Measurements from ENCODE around the gene MRPL38. TPM values are rescaled to one million over a fixed set of nuclear protein-coding genes. Genes with fewer than 3 reads are reported as not detected.
A peak's percentile ranks its signal among the peaks of the same experiment; 100 is the strongest.
"Not testable (repeated sequence)": the region's sequence is repeated elsewhere in the genome, so short reads cannot be mapped to it uniquely, and the experiment has no call there.

The MRPL38 gene
- total RNA-seq, 2 experiments from 2014 or later: 115 to 139 TPM

DNA sequence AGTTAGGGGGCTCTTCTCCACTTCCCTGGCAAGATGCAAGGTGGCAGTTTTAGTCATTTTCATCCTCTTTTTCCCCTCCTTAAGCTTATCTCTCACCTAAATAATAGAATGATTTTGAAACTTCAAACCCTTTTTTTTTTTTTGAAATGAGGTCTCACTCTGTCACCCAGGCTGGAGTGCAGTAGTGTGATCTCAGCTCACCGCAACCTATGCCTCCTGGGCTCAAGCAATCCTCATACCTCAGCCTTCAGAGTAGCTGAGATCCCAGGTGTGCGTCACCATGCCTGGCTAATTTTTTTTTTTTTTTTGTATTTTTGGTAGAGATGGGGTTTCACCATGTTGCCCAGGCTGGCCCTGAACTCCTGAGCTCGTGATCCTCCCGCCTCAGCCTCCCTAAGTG is 39.8 kb downstream of the MRPL38 start:
- Mint-ChIP-seq H3K27ac (peak overlapping the region; percentile 94), H3K4me3 (peak overlapping the region; percentile 44), H3K4me1 (peaks cover 21% of the 10 kb centered on the region)
- CTCF ChIA-PET: interaction anchor here (0.9 to 12.8 kb wide), 9 partner anchors 8 to 112 kb away, joined by 3 to 175 read pairs (median 5); partner anchors contain the start of genes TRIM47 and WBP2
- DNase-seq: peak; percentile 54
- H3K9me3 Mint-ChIP-seq (ENCODE audit: low read depth); H3K36me3 Mint-ChIP-seq; H3K27me3 Mint-ChIP-seq: not testable (repeated sequence)
- ATAC-seq: peak; percentile 53

DNA sequence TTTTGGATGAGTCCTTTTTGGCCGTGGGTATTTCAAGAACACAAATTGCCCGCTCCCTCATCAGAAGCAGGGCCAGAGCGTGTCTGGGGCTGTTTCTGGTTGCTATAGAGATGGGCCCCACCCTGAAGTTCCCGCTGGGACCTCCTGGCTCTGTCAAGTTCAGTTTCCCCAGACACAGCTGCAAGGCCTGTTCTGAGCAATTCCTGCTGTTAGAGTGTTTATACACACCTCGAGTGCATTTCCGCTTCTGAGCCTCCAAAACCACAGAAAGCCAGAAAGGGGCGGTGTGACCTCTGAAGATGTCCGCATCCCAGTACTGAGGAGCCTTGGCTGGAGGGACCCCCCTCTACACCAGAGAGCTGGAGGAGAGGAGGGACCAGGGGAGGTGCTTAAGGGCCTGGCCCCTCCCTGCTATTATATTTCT is 40.2 kb downstream of the MRPL38 start:
- H3K4me3 Mint-ChIP-seq: peak overlapping the region; percentile 44
- H3K4me1 Mint-ChIP-seq: peaks cover 22% of the 10 kb centered on the region
- ATAC-seq (peak; percentile 85), DNase-seq (peak; percentile 90)
- H3K27ac Mint-ChIP-seq: peak overlapping the region; percentile 94
- no peaks in the 10 kb centered on the region for H3K9me3 Mint-ChIP-seq (ENCODE audit: low read depth)
- H3K36me3 Mint-ChIP-seq: no peaks in the 10 kb centered on the region
- H3K27me3 Mint-ChIP-seq: no peaks in the 10 kb centered on the region
- CTCF ChIA-PET: interaction anchor here (0.9 to 12.8 kb wide), 9 partner anchors 9 to 111 kb away, joined by 3 to 175 read pairs (median 5); partner anchors contain the start of genes TRIM47 and WBP2

DNA sequence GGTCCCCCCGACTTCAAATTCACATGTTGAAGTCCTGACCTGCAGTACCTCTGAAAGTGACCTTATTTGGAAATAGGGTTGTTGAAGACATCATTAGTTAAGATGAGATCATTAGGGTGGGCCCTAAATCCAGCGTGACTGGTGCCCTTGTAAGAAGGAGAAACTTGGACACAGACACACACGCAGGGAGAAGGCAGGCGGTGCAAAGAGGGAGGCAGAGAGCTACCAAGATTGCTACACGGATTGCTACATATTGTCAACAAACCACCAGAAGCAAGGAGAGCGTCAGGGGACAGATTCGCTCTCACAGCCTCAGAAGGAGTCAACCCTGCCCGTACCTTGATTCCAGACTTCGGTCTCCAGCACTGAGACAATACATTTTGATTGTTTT is 42.8 kb downstream of the MRPL38 start:
- DNase-seq (no peak), ATAC-seq (no peak)
- Mint-ChIP-seq H3K27me3 (no peaks in the 10 kb centered on the region), H3K9me3 (ENCODE audit: low read depth) (no peaks in the 10 kb centered on the region), H3K4me1 (peaks cover 38% of the 10 kb centered on the region), H3K36me3 (no peaks in the 10 kb centered on the region), H3K4me3 (no peak overlapping the region), H3K27ac (peak overlapping the region; percentile 41)
- CTCF ChIA-PET: interaction anchor here (0.8 to 12.8 kb wide), 20 partner anchors 10 to 113 kb away, joined by 3 to 175 read pairs (median 6); partner anchors contain the start of genes GALK1, MRPL38, TRIM47 and TRIM65

DNA sequence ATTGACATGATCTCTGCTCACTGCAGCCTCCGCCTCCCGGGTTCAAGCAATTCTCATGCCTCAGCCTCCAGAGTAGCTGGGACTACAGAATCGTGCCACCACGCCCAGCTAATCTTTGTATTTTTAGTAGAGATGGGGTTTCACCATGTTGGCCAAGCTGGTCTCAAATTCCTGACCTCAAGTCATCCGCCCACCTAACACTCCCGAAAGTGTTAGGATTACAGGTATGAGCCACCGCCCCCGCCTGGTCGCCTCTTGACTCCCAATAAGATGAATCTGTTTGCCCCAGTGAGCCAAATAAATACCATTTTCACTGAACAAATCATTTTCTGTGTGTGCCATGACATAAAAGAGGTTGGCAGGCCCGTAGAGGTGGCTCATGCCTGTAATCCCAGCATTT is 45.3 kb downstream of the MRPL38 start:
- not testable (repeated sequence) for H3K36me3 Mint-ChIP-seq, ATAC-seq

DNA sequence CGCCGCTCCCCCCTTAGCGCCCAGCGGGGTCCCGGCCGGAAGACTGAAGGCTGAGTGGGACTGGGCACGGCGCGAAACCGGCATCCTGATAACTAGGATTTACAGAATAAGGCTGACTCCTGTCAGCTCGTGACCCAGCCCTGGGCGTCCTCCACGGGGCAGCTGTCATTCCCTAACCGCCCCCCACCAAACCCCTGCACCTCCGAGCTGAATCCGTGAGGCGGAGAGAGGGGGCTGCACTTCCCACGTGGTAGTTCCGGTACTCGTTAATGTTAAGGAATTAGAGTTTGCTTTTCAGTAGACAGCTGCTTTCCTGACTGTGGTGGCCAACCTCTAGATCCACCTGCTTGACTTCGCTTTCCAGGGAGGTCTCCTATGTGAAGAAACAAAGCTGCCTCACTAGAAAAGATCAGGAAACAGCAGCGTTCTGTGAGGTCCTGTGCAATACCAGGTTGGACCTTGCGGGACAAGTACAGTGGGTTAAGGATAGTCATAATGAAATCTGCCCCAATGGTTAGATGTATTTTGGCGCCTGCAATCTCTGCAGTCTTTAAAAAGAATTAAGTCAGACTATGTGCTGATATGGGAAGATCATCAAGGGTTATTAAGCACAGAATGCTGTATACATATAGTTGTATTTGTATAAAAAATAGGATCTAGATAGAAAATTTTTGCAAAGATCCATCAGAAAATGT is 48.5 kb downstream of the MRPL38 start:
- Mint-ChIP-seq H3K4me1 (peaks cover 38% of the 10 kb centered on the region), H3K36me3 (peaks cover 3% of the 10 kb centered on the region), H3K27ac (peak overlapping the region; percentile 95), H3K9me3 (ENCODE audit: low read depth) (no peaks in the 10 kb centered on the region), H3K4me3 (no peak overlapping the region), H3K27me3 (no peaks in the 10 kb centered on the region)
- ATAC-seq (peak; percentile 31), DNase-seq (peak; percentile 49)
- CTCF ChIA-PET: interaction anchor here (0.9 to 12.8 kb wide), 17 partner anchors 9 to 528 kb away, joined by 3 to 175 read pairs (median 8); partner anchors contain the start of genes GALK1, TRIM47, TRIM65 and UNC13D

More for the DNA sequence above, 45.3 kb downstream of the MRPL38 start:
- not testable (repeated sequence) for H3K4me3 Mint-ChIP-seq; DNase-seq; H3K9me3 Mint-ChIP-seq (ENCODE audit: low read depth); H3K27me3 Mint-ChIP-seq
- peaks cover 33% of the 10 kb centered on the region for H3K4me1 Mint-ChIP-seq
- CTCF ChIA-PET: interaction anchor here (0.9 to 12.8 kb wide), 13 partner anchors 8 to 226 kb away, joined by 3 to 175 read pairs (median 7); partner anchors contain the start of genes GALK1, MRPL38, SMIM5 and TRIM47
- H3K27ac Mint-ChIP-seq: peak overlapping the region; percentile 45

DNA sequence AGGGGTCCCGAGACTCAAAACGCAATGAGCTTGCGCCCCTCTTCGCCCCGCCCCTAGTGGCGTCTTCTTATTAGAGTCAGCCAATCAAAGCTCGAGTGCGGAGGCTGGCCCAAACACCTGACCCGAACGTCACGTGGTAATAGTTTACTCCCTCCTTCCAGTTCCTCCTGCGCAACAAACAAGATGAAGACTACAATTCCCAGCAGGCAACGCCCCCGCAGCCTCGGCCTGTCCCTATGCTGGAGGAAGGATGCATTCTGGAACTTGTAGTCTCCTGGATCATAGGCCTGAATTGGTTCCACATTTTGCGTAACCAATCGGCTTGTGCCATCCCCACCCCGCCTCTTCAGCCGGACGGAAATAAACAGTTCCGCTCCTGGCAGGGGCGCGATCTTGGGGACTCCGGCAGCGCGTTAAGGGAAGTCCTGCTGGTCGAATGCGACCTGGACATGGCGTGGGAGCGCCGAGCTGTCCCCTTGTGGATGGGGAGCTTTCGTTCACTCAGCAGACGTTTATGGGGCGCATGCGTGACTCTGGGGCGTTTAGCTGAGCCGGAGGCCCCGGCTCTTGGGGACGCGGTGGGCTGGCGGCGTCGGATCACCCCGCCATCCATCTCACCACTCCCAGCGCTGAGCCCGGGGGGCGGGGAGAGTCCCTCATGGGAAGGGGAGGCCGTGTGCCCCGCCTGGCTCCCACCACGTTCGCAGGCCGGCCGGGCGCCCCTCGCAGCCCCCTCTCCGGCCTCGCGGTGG is 49.2 kb downstream of the MRPL38 start, which contains the start of gene WBP2:
Gene WBP2, minus strand, starts transcription at position 26 of the 752 bp plus-strand sequence. CDS start 38 bp downstream, outside the sequence.
- H3K27ac Mint-ChIP-seq: peak within 1 kb of the TSS; percentile 95
- DNase-seq (peak; percentile 99), ATAC-seq (peak; percentile 90)
- no peak within 1 kb of the TSS for H3K4me3 Mint-ChIP-seq
- CTCF ChIA-PET: interaction anchor here (0.9 to 12.8 kb wide), 26 partner anchors 8 to 529 kb away, joined by 3 to 175 read pairs (median 6); partner anchors contain the start of genes GALK1, MRPL38, TRIM47 and TRIM65
- no peaks in the 10 kb centered on the region for H3K9me3 Mint-ChIP-seq (ENCODE audit: low read depth)
- peaks cover 4% of the 10 kb centered on the region for H3K36me3 Mint-ChIP-seq
- no peaks in the 10 kb centered on the region for H3K27me3 Mint-ChIP-seq
- peaks cover 38% of the 10 kb centered on the region for H3K4me1 Mint-ChIP-seq

DNA sequence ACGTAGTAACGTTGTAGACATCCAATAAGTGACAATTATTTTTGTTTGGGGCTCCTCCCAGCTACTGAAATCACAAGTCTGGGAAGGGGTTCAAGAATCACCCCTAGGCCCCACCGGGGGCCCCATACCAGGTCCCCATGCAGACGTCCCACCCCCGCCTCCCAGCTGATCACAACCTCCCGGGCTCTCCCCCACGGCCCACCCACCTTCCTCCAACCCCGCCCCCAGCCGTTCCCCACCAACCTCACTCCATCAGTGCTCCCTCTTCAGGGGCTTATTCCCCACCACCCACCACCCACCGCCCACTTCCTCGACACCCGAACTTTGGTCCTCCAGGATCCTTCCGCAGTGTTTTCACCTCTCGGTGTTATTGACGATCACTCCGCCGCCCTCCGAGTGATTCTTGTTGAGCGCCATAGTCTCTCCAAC is 49.8 kb downstream of the MRPL38 start:
- ATAC-seq (peak; percentile 0), DNase-seq (no peak)
- Mint-ChIP-seq H3K4me1 (peaks cover 38% of the 10 kb centered on the region), H3K27ac (no peak overlapping the region), H3K4me3 (no peak overlapping the region), H3K9me3 (ENCODE audit: low read depth) (no peaks in the 10 kb centered on the region), H3K27me3 (no peaks in the 10 kb centered on the region), H3K36me3 (peaks cover 5% of the 10 kb centered on the region)
- CTCF ChIA-PET: interaction anchor here (0.9 to 12.8 kb wide), 27 partner anchors 8 to 529 kb away, joined by 3 to 175 read pairs (median 5); partner anchors contain the start of genes GALK1, MRPL38, TRIM47 and TRIM65

DNA sequence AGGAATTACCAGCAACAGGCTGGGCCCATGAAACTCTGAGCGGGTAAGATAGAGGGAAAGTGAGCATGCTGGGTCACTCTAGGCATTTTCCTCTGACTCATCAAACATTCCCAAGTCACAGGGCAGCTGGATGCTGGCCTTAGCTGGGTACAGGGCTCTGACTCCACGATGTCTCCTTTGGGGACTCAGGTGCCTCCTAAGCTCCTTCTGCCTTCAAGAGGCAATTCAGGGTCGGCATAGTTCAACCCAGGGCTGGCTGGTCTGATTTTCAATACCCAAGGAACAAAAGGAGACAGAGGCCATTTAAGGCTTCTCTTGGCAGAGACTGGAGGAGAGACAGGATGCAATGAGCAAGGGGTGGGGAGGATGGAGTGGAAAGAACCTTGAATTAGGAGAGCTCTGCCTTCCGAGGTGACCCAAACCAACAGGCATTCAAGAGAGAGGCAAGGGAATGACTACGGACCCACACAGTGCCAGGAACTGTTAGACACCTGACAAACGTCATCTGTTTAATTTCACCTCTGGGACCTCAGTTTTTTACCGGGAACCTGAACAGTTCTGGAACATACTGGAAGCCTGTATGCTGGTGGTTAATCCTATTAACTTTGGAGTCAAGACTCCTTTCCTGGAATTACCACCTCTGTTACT is 50.5 kb downstream of the MRPL38 start:
- DNase-seq (no peak), ATAC-seq (no peak)
- H3K9me3 Mint-ChIP-seq (ENCODE audit: low read depth): no peaks in the 10 kb centered on the region
- H3K27me3 Mint-ChIP-seq: no peaks in the 10 kb centered on the region
- CTCF ChIA-PET: interaction anchor here (1.0 to 12.8 kb wide), 15 partner anchors 10 to 107 kb away, joined by 3 to 175 read pairs (median 9); partner anchors contain the start of genes MRPL38, TRIM47, TRIM65 and UNC13D
- H3K4me1 Mint-ChIP-seq: peaks cover 36% of the 10 kb centered on the region
- H3K27ac Mint-ChIP-seq: no peak overlapping the region
- H3K36me3 Mint-ChIP-seq: peaks cover 10% of the 10 kb centered on the region
- no peak overlapping the region for H3K4me3 Mint-ChIP-seq

DNA sequence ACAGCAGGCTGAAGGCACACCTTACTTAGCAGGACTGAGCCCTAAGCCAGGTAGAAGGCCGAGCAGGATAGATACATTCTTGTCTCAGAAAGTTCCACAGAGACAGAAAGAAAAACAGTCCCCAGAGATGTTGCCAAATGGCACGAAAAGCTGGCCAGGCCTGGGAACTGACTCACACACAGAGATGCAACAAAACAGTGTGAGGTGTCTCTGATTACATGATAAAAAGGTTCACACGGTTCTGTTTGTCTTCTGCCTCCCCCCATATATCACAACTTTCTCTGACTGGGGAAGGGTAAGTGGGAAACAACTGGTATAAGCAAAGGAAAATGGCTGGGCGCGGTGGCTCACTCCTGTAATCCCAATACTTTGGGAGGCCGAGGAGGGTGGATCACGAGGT is 51.3 kb downstream of the MRPL38 start:
- Mint-ChIP-seq H3K9me3 (ENCODE audit: low read depth) (no peaks in the 10 kb centered on the region), H3K4me3 (no peak overlapping the region), H3K27me3 (no peaks in the 10 kb centered on the region), H3K36me3 (peaks cover 12% of the 10 kb centered on the region), H3K4me1 (peaks cover 33% of the 10 kb centered on the region), H3K27ac (peak overlapping the region; percentile 40)
- DNase-seq: no peak
- no peak for ATAC-seq
- CTCF ChIA-PET: interaction anchor here (2.8 to 12.8 kb wide), 6 partner anchors 9 to 103 kb away, joined by 9 to 175 read pairs (median 23); partner anchors contain the start of genes TRIM47, TRIM65 and UNC13D

DNA sequence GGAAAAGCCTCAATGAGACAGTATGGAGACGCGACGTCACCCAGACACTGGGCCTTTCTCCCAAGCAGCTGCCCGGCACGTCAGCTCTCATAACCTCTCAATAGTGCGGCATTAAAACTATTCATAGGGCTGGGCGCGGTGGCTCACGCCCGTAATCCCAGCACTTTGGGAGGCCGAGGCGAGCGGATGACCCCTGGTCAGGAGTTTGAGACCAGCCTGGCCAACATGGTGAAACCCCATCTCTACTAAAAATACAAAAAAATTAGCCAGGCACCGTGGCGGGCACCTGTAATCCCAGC is 53.0 kb downstream of the MRPL38 start:
- Mint-ChIP-seq H3K4me1 (peaks cover 29% of the 10 kb centered on the region), H3K36me3 (peaks cover 20% of the 10 kb centered on the region)
- not testable (repeated sequence) for H3K9me3 Mint-ChIP-seq (ENCODE audit: low read depth); ATAC-seq; DNase-seq; H3K27ac Mint-ChIP-seq; H3K4me3 Mint-ChIP-seq; H3K27me3 Mint-ChIP-seq
- CTCF ChIA-PET: interaction anchor here (1.0 to 1.3 kb wide), 5 partner anchors 8 to 103 kb away, joined by 3 read pairs; no protein-coding TSS in a partner anchor

DNA sequence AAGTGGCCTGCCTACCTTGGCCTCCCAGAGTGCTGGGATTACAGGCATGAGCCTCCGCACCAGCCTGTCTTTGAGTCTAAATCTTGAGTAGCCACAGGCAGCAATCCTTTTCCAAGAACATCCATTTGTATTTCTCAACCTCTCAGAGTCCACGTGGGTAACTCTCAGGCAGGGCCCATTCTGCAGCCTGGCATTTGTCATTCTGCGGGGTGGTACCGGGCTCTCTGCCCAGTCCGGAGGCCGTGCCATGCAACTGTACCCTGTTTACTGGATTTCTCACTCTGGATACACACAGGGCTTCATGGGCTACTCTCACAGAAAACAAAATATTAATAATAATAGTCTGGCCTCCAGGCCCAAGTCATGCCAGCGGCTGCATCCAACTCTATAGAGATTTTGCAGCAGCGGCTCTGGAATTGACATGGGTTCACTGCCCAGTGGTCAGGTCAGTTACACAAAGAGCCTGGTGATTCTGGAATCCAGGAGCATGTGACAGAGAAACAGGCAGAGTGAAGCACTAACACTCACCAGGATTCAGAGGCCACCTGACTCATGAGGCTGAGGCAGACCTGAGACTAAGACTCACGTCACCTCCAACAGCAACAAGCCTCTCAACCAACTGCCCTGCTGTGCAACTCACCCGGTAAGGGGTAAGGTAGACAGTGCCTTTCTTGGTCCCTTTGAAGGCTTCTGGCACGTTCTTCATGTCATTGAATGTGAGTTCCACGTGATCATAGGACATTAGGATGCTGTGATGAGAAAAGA is 53.6 kb downstream of the MRPL38 start:
- CTCF ChIA-PET: interaction anchor here (1.0 to 4.2 kb wide), 7 partner anchors 10 to 98 kb away, joined by 3 to 39 read pairs (median 4); partner anchors contain the start of gene GALK1
- H3K9me3 Mint-ChIP-seq (ENCODE audit: low read depth): no peaks in the 10 kb centered on the region
- no peak overlapping the region for H3K27ac Mint-ChIP-seq
- ATAC-seq: no peak
- peaks cover 22% of the 10 kb centered on the region for H3K36me3 Mint-ChIP-seq
- no peaks in the 10 kb centered on the region for H3K27me3 Mint-ChIP-seq
- no peak overlapping the region for H3K4me3 Mint-ChIP-seq
- peaks cover 24% of the 10 kb centered on the region for H3K4me1 Mint-ChIP-seq
- DNase-seq: no peak

DNA sequence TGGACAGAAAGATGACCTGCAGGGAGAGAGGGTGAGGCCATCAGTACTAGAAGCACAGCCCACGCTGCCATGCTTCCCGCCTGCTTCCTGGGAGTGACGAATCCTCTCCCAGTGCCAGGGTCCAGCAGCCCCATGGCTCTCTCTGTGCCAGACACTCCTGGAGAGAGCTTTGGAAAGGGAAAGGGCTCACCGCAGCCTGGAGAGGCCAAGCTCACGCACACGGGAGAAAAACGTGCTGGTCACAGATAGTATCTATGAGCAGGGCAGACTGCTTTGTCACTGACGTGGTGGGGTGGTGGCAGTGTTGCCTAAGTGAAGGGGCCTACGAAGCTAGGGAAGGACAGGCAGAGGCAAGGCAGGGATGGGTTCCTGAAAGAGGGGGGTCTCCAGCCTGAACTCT is 55.0 kb downstream of the MRPL38 start:
- CTCF ChIA-PET: interaction anchor here (0.9 to 4.2 kb wide), 14 partner anchors 8 to 102 kb away, joined by 3 to 39 read pairs (median 4); partner anchors contain the start of genes GALK1 and TRIM47
- Mint-ChIP-seq H3K4me3 (no peak overlapping the region), H3K4me1 (peaks cover 31% of the 10 kb centered on the region), H3K36me3 (peaks cover 24% of the 10 kb centered on the region), H3K27ac (no peak overlapping the region), H3K27me3 (no peaks in the 10 kb centered on the region), H3K9me3 (ENCODE audit: low read depth) (no peaks in the 10 kb centered on the region)
- ATAC-seq (no peak), DNase-seq (no peak)
